ENCODE data around the gene BTBD1.

- TF ChIP-seq CTCF (conservative IDR thresholded peaks at IDR 0.05; ENCODE audit: low read depth, low read length) (0 out of 2 replicates have a peak, but pooled peaks have one; percentile 8), EZH2 (IDR thresholded peaks at IDR 0.05; ENCODE audit: borderline replicate concordance, low read depth, low read length, poor library complexity, severe bottlenecking) (no peak)
These were observed at the start of gene BTBD1 for GRCh38 chr15:83066734-83067637.

All from A673 (cell line).